Neural progenitor cell (in vitro differentiated cells): ENCODE results near the gene RASSF5.

Experiments
- EZH2 ChIP-seq: fragments of 200-600 bp; sonication (generic); IDR thresholded peaks from 2 replicates; pipeline ENCODE4 v1.6.1; 2017; ENCODE audit warnings: antibody characterized with exemption, mild to moderate bottlenecking, moderate library complexity
- EZH2phosphoT487 ChIP-seq: fragments of 200-600 bp; sonication (generic); IDR thresholded peaks from 2 replicates; pipeline ENCODE4 v1.6.1; 2017; ENCODE audit warnings: antibody characterized with exemption
- TF ChIP-seq, protein P1 (sequence below): fragments of 200-600 bp; sonication (generic); IDR thresholded peaks from 2 replicates; pipeline ENCODE4 v1.5.1; 2017; ENCODE audit warnings: antibody characterized with exemption, mild to moderate bottlenecking

DNA sequence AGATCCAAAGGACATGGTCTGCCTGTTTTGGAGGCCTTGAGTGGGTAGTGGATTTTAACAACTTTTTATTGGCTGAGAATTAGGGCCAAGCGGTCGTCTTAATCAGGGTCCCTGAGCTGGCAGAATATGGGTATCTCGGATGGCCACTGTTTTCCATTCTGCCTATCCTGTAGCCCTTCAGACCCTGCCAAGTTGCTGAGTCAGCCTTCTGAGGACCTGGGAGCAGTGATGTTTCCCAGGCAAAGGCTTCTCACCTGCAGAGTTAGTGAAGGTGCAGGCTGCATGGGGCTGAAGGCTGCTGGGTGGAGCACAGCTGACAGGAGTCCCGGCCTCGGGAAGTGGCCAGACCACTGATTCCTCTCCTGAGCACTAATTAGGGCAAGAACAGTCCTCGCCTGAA lies 11.4 kb downstream of the RASSF5 start:
- no peak for TF ChIP-seq EZH2
- TF ChIP-seq, protein P1, sequence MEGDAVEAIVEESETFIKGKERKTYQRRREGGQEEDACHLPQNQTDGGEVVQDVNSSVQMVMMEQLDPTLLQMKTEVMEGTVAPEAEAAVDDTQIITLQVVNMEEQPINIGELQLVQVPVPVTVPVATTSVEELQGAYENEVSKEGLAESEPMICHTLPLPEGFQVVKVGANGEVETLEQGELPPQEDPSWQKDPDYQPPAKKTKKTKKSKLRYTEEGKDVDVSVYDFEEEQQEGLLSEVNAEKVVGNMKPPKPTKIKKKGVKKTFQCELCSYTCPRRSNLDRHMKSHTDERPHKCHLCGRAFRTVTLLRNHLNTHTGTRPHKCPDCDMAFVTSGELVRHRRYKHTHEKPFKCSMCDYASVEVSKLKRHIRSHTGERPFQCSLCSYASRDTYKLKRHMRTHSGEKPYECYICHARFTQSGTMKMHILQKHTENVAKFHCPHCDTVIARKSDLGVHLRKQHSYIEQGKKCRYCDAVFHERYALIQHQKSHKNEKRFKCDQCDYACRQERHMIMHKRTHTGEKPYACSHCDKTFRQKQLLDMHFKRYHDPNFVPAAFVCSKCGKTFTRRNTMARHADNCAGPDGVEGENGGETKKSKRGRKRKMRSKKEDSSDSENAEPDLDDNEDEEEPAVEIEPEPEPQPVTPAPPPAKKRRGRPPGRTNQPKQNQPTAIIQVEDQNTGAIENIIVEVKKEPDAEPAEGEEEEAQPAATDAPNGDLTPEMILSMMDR = no peak
- TF ChIP-seq EZH2phosphoT487 = no peak
